ENCODE measurements around the gene ALAS2.

- no peak for TF ChIP-seq POLR2AphosphoS5 (IDR thresholded peaks at IDR 0.05; ENCODE audit: insufficient read depth in 1 of 2, low read depth in 1 of 2)
- TF ChIP-seq CTCF (IDR thresholded peaks at IDR 0.05) = no peak
- TF ChIP-seq POLR2A (IDR thresholded peaks at IDR 0.05) = no peak
These were observed 10.7 kb upstream of the ALAS2 start for GRCh38 chrX:55041514-55041913.
